ENCODE measurements around the gene SPATA6. TPM values are rescaled to one million over a fixed set of nuclear protein-coding genes. Genes with fewer than 3 reads are reported as not detected.

Gene SPATA6
- total RNA-seq, 1 experiment from 2014 or later = 18.2 TPM

DNA sequence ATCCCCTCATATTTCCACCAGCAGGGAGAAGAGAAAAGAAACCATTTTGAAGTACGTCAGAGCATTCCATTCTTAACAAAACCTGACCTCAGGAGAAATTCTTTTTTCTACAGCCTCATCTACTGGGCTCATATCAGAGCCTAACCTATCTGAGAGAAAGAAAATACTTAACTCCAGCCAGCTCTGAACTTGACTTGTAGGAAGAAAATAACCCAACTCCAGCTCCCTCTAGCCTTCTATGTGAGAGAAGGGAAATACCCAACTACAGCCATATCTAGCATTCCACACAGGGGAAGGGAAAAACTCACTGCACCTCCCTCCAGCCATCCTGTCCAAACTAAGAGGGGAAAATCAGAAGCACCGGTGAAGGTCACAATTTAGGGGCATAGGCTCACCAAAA is 57.7 kb downstream of the SPATA6 start:
- Histone ChIP-seq H3K4me1 (ENCODE audit: control insufficient read depth, insufficient read depth, low read length) (no peaks in the 10 kb centered on the region), H3K9me3 (ENCODE audit: control insufficient read depth, insufficient read depth, low read depth, low read length) (no peaks in the 10 kb centered on the region), H3K27ac (ENCODE audit: low read length) (no peak overlapping the region), H3K36me3 (ENCODE audit: control insufficient read depth, insufficient read depth, low read length) (no peaks in the 10 kb centered on the region), H3K27me3 (ENCODE audit: control insufficient read depth, insufficient read depth, low read length) (no peaks in the 10 kb centered on the region), H3K4me3 (ENCODE audit: low read depth in 2 of 2, low read length in 2 of 2) (no peak overlapping the region)
- DNase-seq (ENCODE audit: low read depth, low spot score) (no peak), ATAC-seq (no peak)
- in situ Hi-C loops (cut with HindIII; ENCODE audit: low pct_unique_long_range_greater_than_20kb, low sequenced_read_pairs) (no loop called here), intact Hi-C loops (cut with micrococcal nuclease; ENCODE audit: unreplicated experiment) (no loop called here)
- no TSS peak for BruUV-seq (replicated peaks)
- TF ChIP-seq, protein P1, sequence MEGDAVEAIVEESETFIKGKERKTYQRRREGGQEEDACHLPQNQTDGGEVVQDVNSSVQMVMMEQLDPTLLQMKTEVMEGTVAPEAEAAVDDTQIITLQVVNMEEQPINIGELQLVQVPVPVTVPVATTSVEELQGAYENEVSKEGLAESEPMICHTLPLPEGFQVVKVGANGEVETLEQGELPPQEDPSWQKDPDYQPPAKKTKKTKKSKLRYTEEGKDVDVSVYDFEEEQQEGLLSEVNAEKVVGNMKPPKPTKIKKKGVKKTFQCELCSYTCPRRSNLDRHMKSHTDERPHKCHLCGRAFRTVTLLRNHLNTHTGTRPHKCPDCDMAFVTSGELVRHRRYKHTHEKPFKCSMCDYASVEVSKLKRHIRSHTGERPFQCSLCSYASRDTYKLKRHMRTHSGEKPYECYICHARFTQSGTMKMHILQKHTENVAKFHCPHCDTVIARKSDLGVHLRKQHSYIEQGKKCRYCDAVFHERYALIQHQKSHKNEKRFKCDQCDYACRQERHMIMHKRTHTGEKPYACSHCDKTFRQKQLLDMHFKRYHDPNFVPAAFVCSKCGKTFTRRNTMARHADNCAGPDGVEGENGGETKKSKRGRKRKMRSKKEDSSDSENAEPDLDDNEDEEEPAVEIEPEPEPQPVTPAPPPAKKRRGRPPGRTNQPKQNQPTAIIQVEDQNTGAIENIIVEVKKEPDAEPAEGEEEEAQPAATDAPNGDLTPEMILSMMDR (IDR thresholded peaks at IDR 0.05) = no peak
- TF ChIP-seq, protein P2, sequence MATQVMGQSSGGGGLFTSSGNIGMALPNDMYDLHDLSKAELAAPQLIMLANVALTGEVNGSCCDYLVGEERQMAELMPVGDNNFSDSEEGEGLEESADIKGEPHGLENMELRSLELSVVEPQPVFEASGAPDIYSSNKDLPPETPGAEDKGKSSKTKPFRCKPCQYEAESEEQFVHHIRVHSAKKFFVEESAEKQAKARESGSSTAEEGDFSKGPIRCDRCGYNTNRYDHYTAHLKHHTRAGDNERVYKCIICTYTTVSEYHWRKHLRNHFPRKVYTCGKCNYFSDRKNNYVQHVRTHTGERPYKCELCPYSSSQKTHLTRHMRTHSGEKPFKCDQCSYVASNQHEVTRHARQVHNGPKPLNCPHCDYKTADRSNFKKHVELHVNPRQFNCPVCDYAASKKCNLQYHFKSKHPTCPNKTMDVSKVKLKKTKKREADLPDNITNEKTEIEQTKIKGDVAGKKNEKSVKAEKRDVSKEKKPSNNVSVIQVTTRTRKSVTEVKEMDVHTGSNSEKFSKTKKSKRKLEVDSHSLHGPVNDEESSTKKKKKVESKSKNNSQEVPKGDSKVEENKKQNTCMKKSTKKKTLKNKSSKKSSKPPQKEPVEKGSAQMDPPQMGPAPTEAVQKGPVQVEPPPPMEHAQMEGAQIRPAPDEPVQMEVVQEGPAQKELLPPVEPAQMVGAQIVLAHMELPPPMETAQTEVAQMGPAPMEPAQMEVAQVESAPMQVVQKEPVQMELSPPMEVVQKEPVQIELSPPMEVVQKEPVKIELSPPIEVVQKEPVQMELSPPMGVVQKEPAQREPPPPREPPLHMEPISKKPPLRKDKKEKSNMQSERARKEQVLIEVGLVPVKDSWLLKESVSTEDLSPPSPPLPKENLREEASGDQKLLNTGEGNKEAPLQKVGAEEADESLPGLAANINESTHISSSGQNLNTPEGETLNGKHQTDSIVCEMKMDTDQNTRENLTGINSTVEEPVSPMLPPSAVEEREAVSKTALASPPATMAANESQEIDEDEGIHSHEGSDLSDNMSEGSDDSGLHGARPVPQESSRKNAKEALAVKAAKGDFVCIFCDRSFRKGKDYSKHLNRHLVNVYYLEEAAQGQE (IDR thresholded peaks at IDR 0.05; ENCODE audit: insufficient read depth in 1 of 2, low read depth in 2 of 2, low read length in 1 of 2) = no peak
- TF ChIP-seq TCF7L2 (IDR thresholded peaks at IDR 0.05; ENCODE audit: low read depth, low read length) = no peak
- TF ChIP-seq POLR2AphosphoS5 (IDR thresholded peaks at IDR 0.05; ENCODE audit: low read depth, low read length) = no peak
- TF ChIP-seq SIN3A (IDR thresholded peaks at IDR 0.05; ENCODE audit: borderline replicate concordance, insufficient read depth, low read depth, low read length) = no peak
- ChIA-PET CTCF (no interaction called here), POLR2A (no interaction called here)

DNA sequence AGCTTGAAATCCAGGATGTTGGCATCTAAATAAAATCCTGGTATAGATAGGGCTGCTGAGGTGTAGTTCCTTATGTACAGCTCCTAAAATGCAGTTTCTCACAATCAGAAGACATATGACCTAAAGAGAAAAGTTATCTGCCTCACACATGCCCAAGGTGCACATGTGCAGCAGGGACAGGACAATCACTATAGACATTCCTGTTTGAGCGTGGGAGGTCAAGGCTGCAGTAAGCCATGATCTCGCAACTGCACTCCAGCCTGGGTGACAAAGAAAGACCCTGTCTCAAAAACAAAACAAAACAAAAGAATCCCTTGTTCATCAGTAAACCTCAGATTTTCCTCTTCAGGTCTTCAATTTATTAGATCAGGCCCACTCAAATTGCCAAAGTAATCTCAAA is 66.1 kb downstream of the SPATA6 start:
- CTCF ChIA-PET = no interaction called here
- H3K4me3 ChIP-seq (ENCODE audit: low read depth in 2 of 2, low read length in 2 of 2) = no peak overlapping the region
- TF ChIP-seq, protein P1 (IDR thresholded peaks at IDR 0.05) = no peak
- TF ChIP-seq, protein P2 (IDR thresholded peaks at IDR 0.05; ENCODE audit: insufficient read depth in 1 of 2, low read depth in 2 of 2, low read length in 1 of 2) = no peak
- TF ChIP-seq TCF7L2 (IDR thresholded peaks at IDR 0.05; ENCODE audit: low read depth, low read length) (no peak), POLR2AphosphoS5 (IDR thresholded peaks at IDR 0.05; ENCODE audit: low read depth, low read length) (no peak), SIN3A (IDR thresholded peaks at IDR 0.05; ENCODE audit: borderline replicate concordance, insufficient read depth, low read depth, low read length) (no peak)
- POLR2A ChIA-PET = no interaction called here
- H3K27me3 ChIP-seq (ENCODE audit: control insufficient read depth, insufficient read depth, low read length) = no peaks in the 10 kb centered on the region
- ATAC-seq (no peak), DNase-seq (ENCODE audit: low read depth, low spot score) (no peak)
- no peaks in the 10 kb centered on the region for H3K36me3 ChIP-seq (ENCODE audit: control insufficient read depth, insufficient read depth, low read length)
- BruUV-seq (replicated peaks) = no TSS peak
- H3K9me3 ChIP-seq (ENCODE audit: control insufficient read depth, insufficient read depth, low read depth, low read length) = no peaks in the 10 kb centered on the region
- in situ Hi-C loops (cut with HindIII; ENCODE audit: low pct_unique_long_range_greater_than_20kb, low sequenced_read_pairs) (no loop called here), intact Hi-C loops (cut with micrococcal nuclease; ENCODE audit: unreplicated experiment) (no loop called here)
- H3K27ac ChIP-seq (ENCODE audit: low read length) = no peak overlapping the region
- no peaks in the 10 kb centered on the region for H3K4me1 ChIP-seq (ENCODE audit: control insufficient read depth, insufficient read depth, low read length)

All from Panc1 (cell line).